GM19397 (cell line): ENCODE measurements around the gene RNF26.

Source experiments
- ATAC-seq: cut with Tn5 transposase; IDR thresholded peaks from one replicate; pipeline ENCODE4 v1.9.1; 2021; ENCODE audit warnings: mild to moderate bottlenecking, moderate library complexity; ENCODE audit not compliant: unreplicated experiment

Gene RNF26

GRCh38 chr11:119335091-119335654 is 846 bp downstream of the RNF26 start:
- no peak for ATAC-seq

DNA sequence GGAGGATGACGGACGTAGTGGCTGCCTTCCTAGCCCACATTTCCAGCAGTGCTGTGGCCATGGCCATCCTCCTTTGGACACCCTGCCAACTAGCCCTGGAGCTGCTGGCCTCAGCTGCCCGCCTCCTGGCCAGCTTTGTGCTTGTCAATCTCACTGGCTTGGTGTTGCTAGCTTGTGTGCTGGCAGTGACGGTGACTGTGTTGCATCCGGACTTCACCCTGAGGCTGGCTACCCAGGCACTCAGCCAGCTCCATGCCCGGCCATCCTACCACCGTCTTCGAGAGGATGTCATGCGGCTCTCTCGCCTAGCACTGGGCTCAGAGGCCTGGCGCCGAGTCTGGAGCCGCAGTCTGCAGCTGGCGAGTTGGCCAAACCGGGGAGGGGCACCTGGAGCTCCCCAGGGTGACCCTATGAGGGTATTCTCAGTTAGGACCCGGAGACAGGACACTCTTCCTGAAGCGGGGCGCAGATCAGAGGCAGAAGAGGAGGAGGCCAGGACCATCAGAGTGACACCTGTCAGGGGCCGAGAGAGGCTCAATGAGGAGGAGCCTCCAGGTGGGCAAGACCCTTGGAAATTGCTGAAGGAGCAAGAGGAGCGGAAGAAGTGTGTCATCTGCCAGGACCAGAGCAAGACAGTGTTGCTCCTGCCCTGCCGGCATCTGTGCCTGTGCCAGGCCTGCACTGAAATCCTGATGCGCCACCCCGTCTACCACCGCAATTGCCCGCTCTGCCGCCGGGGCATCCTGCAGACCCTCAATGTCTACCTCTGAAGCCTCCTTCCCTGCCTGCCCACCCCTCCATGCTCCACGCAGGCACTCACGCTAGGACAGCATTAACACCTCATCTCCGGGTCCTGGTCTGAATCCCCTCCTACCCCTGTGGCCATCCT is 1.6 kb downstream of the RNF26 start:
- ATAC-seq, result no peak

- no peak for ATAC-seq
Observed at GRCh38 chr11:119336744-119337469, 2.6 kb downstream of the RNF26 start.

DNA sequence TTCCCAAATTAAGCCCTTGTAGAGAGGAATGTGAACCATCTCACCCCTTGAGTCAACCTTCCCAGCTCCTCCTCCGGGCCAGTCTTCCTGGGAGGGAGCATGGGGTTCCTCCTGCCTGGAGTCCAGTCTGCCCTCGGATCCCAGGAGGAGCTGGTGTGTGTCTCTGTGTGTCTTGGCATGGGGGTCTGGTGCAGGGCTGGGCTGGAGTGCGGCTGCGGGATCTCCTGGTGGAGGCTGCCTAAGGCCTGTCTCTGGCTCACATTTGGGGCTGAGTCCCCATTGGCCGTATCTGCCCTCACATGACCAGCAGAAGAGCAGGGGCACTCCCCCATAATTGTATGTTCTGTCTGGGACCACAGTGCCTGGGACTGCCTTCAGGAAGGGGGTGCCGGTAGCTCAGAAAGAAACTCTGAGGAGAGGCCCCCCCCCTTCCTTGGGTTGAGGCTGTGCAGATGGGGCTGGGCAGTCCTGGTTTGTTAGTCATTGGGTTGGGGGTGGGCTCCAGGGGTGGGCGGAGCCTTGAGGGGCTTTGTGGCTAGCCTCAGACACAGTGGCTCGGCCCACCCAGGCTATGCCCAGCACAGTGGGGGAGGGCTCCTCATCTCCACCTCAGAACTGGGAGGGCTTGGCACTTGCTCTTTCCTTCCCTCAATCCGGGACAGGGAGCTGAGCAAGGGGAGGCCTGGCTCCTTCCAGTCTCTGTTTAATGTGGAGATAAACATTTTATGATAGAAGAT is 3.4 kb downstream of the RNF26 start:
- ATAC-seq, result no peak

DNA sequence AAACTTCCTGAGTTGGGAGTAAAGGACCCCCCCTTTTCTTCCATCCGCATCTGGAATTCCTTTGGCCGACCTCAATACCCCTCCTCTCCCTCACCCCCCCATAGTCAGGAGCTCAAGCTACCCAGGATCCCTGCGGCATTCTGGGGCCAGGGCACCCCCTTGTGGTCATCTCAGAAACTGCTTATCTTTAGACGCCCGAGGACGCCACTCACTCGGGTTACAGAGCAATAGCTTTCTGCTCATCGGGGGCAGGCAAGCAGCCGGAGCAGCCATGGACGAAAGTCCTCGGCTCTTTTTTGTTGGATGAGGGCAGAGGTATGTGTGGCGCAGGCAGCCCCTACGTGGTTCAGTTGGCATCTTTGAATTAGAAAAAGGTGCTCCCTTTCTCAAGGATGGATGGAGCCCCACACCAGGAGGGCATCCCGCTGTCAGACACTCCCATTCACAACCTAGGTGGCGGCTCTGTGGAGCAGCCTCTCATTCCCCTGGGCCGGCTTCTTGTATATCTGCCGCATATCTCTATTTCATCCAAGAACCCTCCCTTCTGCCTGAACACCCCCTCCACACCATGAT is 4.1 kb downstream of the RNF26 start:
- ATAC-seq, result no peak

DNA sequence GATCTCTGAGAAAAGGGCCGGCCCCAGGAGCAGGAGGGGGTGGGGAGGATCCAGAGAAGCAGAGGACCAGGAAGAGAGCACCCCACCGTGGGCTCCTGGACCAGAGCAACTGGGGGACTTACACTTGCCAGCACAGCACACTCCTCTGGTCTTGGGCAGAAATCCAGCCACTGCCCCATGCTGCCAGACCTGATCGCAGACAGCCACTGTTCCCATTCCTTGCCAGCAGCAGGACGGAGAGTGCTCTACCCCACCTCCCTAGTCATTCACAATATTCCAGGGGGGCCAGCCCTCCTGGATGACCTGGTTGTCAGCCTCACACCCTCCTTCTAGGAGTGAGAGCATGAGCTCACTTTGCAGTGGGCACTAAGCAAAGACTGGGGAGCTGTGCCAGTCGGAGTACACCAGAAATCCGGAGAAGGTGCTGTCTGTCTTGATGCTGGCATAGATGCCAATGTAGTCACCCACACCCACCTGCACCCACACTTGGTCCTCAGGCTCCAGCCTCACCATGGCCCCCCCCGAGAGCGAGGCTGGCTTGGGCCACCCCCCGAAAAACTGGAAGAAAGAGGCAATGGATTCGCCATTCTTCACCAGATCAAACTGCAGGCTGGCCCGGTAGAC is 4.8 kb downstream of the RNF26 start:
- no peak for ATAC-seq

GRCh38 chr11:119339589-119340334 is 5.4 kb downstream of the RNF26 start:
- ATAC-seq, result no peak

DNA sequence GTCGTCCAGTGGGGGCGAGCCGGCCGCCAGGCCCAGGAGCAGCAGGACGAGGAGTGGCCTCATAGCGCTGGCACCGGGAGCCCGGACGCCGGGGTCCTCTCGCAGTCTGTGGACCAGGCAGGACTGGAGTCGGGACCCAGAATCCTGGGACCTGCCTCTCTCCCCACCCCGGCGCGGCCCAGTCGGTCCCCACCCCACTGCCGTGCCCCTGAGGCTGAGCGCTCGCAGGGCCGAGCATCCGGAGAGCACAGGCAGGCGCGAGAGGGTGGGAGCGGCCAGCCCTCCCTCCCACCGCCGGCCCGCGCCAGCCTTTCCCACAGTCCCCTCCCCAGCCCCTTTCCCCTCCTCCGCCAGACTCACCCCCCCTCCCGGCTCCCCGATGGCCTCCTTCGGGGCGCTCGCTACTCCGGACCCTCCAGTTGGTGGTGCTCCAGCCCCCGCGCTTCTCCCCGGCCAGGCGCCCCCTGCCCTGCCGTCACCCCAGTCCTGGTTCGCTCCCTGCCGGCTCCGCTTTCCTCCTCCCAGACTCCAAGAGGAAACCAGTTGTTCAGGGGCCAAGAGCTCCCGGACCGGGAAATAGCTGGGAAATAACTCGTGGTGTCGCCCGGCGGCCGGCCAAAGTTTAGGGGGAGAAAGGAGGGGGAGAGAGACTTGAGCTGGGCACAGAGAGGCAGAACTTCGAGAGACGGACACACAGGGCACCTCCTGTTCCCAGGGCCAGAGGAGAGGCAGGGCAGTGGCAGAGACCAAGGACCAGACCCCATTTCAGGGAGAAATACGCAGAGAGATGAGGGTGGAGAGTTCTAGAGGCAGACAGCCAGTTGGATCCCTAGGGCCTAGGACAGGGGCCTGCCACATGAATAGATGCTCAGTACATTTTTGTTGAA is 6.3 kb downstream of the RNF26 start, which contains the start of gene C1QTNF5:
Gene C1QTNF5 (minus strand): TSS at position 549 of the 887 bp plus-strand sequence. CDS start 486 bp downstream, at position 63.
- ATAC-seq, result no peak

DNA sequence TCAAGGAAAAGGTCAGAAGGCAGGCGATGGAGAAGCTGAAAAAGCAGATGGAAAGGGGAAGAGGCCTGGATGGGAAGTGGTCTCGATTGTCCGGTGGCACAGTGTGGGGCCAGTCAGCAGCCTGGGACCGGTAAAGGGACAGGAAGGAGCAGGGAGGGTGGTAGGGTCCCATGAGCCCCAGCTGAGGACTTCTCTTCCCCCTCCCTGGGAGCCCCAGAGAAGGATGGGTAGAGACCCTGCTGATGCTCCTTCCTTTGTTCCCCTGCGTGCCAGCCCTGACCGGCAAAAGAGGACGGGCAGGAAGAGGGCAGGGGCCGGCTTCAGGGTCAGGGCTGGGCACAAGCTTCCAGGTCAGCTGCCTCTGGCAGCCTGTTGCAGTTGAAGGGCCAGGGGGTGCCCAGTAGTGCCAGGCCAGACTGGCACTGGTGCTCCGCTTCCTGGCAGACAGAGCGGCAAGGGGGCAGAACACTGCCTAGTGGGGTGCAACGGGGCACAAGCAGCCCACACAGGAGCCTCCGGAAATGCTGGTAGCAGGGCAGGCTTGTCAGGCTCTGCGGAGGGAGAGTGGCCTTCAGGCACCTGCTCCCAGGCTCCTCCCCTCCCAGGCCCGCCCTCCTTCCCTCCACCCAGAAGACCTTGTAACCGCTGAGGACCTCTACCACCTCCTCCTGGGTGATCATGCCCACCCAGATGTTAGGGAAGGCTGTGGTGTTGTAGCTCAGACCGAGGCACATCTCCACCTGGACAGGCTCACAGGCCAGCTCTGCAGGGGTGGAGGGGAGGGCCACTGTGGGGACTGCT is 7.1 kb downstream of the RNF26 start:
- no peak for ATAC-seq

DNA sequence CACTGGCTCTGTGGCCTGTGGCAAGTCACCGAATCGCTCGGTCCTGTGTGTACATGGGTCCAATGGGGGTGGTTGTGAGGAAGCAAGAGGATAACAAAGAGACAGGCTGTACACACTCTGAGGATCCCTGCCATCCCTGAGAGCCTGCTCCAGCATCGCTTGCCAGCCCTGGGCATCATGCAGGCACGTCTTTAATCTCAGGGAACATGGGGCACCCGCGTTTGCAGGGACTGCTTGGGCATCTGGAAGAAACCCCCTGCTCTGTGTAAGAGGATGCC is 7.6 kb downstream of the RNF26 start:
- ATAC-seq, result no peak

DNA sequence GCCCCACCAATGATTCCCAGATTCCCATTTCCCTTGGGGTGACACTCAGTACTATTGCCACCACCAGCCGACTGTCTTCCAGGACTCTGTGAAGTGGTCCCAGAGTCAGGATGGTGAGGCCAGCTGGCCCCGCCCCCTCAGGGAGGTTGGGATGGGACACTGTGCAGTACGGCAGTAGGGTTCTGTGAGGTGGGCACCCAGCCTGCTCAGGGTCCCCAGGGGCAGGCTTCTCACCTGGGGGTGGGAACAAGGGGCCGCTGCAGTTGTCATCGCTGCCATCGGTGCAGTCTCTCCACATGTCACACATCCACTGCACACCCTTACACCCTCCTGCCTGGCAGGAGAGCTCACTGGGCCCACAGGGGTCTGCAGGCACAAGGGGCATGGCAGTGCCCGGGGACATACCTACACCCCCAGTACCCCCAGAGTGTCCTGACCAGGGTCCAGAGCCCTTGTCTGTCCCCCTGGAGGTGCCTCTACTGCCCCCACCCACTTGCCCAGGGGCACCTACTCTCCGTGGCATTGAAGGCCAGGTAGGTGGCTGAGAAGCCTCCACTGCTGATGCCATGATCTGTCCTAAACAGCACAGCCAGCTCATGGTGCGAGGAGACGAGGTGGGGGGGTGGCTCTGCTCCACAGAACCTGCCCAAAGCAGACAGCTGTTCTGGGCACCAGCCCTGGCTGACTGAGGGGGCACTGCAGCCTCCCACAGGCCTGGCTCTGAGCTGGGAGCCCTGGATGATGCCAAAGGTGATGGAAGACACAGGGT is 8.2 kb downstream of the RNF26 start:
- no peak for ATAC-seq

DNA sequence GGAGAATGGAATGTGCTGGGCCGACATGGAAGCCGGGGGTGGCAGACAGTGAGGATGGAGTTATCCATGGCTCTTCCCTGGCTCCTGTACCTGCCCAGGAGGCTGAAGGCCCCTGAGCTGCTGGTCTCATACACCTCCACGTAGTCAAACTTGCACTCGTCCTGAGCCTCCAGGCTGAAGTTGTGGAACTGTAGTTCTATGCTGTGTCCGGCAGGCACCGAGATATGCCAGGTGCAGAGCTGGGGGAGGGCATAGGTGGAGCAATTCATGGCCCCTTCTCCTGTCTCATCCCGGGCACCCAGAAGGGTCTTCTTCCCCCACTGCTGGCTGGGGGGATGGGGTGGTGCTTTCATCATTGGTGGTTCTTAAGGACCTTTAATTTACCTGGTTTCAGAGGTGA is 9.4 kb downstream of the RNF26 start:
- ATAC-seq, result no peak

DNA sequence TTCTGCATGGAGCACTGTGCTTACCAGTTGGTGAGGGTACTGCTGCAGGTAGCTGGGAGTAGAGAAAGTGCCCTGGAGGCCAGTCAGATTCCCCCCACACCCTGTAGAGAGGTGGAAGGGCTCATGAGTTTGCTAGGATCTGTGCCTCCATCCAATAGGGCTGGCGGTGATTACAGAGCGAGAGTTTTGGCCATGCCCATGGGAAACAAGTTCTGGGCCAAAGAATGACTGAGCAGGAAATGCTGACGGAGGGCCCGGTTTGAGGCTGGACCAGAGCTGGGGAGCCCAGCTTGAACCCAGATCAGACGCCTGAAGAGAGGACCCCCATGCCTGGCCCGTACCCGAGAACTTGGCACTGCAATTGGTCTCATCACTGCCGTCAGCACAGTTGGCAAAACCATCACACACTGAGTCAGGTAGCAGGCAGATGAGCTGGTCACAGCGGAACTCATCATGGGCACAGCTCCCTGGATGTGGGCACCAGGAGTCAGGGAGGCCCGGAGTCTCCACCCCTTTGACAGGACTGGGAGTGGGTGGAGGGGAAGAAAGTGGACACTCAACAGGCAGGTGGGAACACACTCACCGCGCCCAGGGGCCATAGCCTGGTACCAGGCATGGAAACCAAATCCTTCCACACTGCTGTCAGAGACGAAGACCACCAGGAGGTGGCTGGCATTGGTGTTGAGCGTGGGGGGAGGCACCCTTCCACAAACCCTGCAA is 10.1 kb downstream of the RNF26 start:
- no peak for ATAC-seq

GRCh38 chr11:119345685-119346084 is 11.4 kb downstream of the RNF26 start:
- no peak for ATAC-seq

DNA sequence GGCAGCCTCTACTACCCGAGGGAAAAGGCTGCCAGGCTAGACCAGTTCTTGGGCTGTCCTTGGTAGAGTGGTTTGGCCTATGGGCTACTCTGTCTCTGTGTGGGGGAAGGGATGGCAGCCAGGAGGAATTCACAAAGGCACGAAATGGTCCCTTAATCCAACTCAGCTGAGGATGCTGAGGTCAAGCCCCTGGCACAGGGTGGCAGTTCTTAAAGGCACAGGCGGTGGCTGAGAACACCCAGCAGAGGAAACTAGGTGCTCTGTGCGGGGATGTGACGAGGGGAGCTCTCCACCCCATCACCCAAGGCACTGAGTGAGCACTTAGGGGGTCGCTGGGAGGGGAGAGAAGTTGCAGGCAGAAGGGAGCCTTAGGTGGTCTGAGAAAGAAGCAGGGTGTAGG is 12.3 kb downstream of the RNF26 start, which contains the start of gene MFRP:
Gene MFRP (minus strand): TSS at position 101 of the 400 bp plus-strand sequence. CDS start 192 bp downstream, outside the sequence.
- ATAC-seq, result no peak

DNA sequence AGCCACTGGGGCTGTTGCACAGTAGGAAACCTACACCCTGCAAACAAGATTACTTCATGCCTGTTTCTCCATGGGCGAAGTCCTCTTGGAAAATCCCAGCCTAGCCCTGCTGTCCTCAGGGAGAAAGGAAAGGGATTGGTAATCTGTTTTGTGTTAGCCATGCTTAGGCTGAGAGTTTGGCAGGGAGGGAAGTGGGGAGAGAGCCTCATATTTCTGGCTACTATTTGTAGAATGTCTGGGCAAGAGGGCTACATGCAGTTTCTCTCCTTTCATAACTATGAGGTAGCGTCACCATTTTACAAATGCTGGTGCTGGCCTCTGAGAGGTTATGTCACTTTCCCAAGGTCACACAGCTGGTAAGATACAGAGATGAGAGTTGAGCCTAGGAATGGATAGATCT is 12.9 kb downstream of the RNF26 start:
- ATAC-seq, result no peak
